Measurements from ENCODE around the gene IL16. TPM values are rescaled to one million over a fixed set of nuclear protein-coding genes. Genes with fewer than 3 reads are reported as not detected.

IL16 gene
- total and polyA plus RNA-seq, 4 donors: 1.9 to 6.9 (median 4.4) TPM

DNA sequence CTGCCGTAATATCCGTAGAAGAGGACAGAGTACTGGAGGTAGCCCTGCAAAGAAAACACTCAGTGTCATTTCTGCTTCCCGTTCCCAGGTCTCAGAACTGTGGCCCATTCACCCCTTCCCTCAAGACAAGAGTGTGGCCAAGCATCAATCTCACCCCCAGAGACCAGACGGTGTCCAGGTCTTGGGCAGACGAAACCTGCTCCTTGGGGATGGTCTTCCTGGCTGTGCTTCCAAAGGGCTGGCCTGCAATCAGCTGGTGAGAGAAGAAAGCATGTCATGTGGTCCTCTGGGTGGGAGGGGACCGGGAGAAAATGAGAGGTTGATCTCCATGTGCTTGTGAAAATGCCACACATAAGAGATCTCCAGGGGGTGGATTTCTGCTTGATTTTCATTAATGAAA, 161.6 kb downstream of the IL16 start:
- no peak overlapping the region for H3K27ac ChIP-seq (ENCODE audit: low read depth in 1 of 2, low read length in 2 of 2)
- 94% methylated on average over 6 of the region's 6 CpGs for WGBS
- H3K36me3 ChIP-seq (ENCODE audit: control insufficient read depth in 4 of 4, insufficient read depth in 3 of 4, low read depth in 1 of 4, low read length in 3 of 4): peaks cover 0 to 7% (median 5%) of the 10 kb centered on the region in 4 donors
- H3K4me1 ChIP-seq (ENCODE audit: control insufficient read depth in 4 of 4, insufficient read depth in 4 of 4, low read length in 3 of 4): no peaks in the 10 kb centered on the region
- TF ChIP-seq RXRA (IDR thresholded peaks at IDR 0.05): no peak
- TF ChIP-seq, protein P1, sequence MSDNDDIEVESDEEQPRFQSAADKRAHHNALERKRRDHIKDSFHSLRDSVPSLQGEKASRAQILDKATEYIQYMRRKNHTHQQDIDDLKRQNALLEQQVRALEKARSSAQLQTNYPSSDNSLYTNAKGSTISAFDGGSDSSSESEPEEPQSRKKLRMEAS (IDR thresholded peaks at IDR 0.05): no peak
- TF ChIP-seq ATF3 (IDR thresholded peaks at IDR 0.05): no peak
- H3K9me3 ChIP-seq (ENCODE audit: control insufficient read depth in 4 of 4, low read length in 3 of 4): no peaks in the 10 kb centered on the region
- no peaks in the 10 kb centered on the region for H3K27me3 ChIP-seq (ENCODE audit: control insufficient read depth in 4 of 4, insufficient read depth in 4 of 4, low read length in 3 of 4)
- no peak overlapping the region for H3K9ac ChIP-seq (ENCODE audit: low read depth in 1 of 2, low read length in 2 of 2)
- H3K4me3 ChIP-seq (ENCODE audit: low read depth in 1 of 3, low read length in 3 of 3): no peak overlapping the region
- no peak for DNase-seq (ENCODE audit: low spot score)

- WGBS: 93% methylated on average over 5 of the region's 5 CpGs
Observed at GRCh38 chr15:81360491-81360890, 163.8 kb downstream of the IL16 start.

GRCh38 chr15:81361891-81362290, 165.2 kb downstream of the IL16 start:
- no peak for TF ChIP-seq YY1 (IDR thresholded peaks at IDR 0.05)
- no peak for TF ChIP-seq JUND (IDR thresholded peaks at IDR 0.05)
- no peak for TF ChIP-seq SP1 (IDR thresholded peaks at IDR 0.05)
- no peak for TF ChIP-seq RAD21 (IDR thresholded peaks at IDR 0.05)
- no peak for TF ChIP-seq ZBTB33 (IDR thresholded peaks at IDR 0.05)
- TF ChIP-seq, protein P2, sequence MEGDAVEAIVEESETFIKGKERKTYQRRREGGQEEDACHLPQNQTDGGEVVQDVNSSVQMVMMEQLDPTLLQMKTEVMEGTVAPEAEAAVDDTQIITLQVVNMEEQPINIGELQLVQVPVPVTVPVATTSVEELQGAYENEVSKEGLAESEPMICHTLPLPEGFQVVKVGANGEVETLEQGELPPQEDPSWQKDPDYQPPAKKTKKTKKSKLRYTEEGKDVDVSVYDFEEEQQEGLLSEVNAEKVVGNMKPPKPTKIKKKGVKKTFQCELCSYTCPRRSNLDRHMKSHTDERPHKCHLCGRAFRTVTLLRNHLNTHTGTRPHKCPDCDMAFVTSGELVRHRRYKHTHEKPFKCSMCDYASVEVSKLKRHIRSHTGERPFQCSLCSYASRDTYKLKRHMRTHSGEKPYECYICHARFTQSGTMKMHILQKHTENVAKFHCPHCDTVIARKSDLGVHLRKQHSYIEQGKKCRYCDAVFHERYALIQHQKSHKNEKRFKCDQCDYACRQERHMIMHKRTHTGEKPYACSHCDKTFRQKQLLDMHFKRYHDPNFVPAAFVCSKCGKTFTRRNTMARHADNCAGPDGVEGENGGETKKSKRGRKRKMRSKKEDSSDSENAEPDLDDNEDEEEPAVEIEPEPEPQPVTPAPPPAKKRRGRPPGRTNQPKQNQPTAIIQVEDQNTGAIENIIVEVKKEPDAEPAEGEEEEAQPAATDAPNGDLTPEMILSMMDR (IDR thresholded peaks at IDR 0.05; ENCODE audit: low read depth, low read length, missing input control): no peak
- peaks cover 0 to 10% (median 7%) of the 10 kb centered on the region in 4 donors for H3K36me3 ChIP-seq (ENCODE audit: control insufficient read depth in 4 of 4, insufficient read depth in 3 of 4, low read depth in 1 of 4, low read length in 3 of 4)
- WGBS: 95% methylated on average over 7 of the region's 7 CpGs

More at GRCh38 chr15:81360491-81360890, 163.8 kb downstream of the IL16 start:
- Histone ChIP-seq H3K27me3 (ENCODE audit: control insufficient read depth in 4 of 4, insufficient read depth in 4 of 4, low read length in 3 of 4) (no peaks in the 10 kb centered on the region), H3K9ac (ENCODE audit: low read depth in 1 of 2, low read length in 2 of 2) (no peak overlapping the region), H3K27ac (ENCODE audit: low read depth in 1 of 2, low read length in 2 of 2) (no peak overlapping the region), H3K4me1 (ENCODE audit: control insufficient read depth in 4 of 4, insufficient read depth in 4 of 4, low read length in 3 of 4) (no peaks in the 10 kb centered on the region), H3K36me3 (ENCODE audit: control insufficient read depth in 4 of 4, insufficient read depth in 3 of 4, low read depth in 1 of 4, low read length in 3 of 4) (peaks cover 0 to 10% (median 7%) of the 10 kb centered on the region in 4 donors), H3K4me3 (ENCODE audit: low read depth in 1 of 3, low read length in 3 of 3) (no peak overlapping the region), H3K9me3 (ENCODE audit: control insufficient read depth in 4 of 4, low read length in 3 of 4) (no peaks in the 10 kb centered on the region)
- TF ChIP-seq, protein P1 (IDR thresholded peaks at IDR 0.05): no peak
- TF ChIP-seq SP1 (IDR thresholded peaks at IDR 0.05): no peak
- TF ChIP-seq EGR1 (IDR thresholded peaks at IDR 0.05; ENCODE audit: low read depth in 2 of 2): no peak
- no peak for TF ChIP-seq ATF3 (IDR thresholded peaks at IDR 0.05)
- no peak for DNase-seq (ENCODE audit: low spot score)

More at GRCh38 chr15:81361891-81362290, 165.2 kb downstream of the IL16 start:
- Histone ChIP-seq H3K27me3 (ENCODE audit: control insufficient read depth in 4 of 4, insufficient read depth in 4 of 4, low read length in 3 of 4) (no peaks in the 10 kb centered on the region), H3K9me3 (ENCODE audit: control insufficient read depth in 4 of 4, low read length in 3 of 4) (no peaks in the 10 kb centered on the region), H3K4me3 (ENCODE audit: low read depth in 1 of 3, low read length in 3 of 3) (no peak overlapping the region), H3K9ac (ENCODE audit: low read depth in 1 of 2, low read length in 2 of 2) (no peak overlapping the region), H3K4me1 (ENCODE audit: control insufficient read depth in 4 of 4, insufficient read depth in 4 of 4, low read length in 3 of 4) (no peaks in the 10 kb centered on the region), H3K27ac (ENCODE audit: low read depth in 1 of 2, low read length in 2 of 2) (no peak overlapping the region)
- no peak for DNase-seq (ENCODE audit: low spot score)

Data from liver (tissue), 9 donors.